GM12873 (cell line): Measurements from ENCODE around the gene SPEG.

ENCODE experiments used
- CTCF ChIP-seq: IDR thresholded peaks from 2 replicates; pipeline ENCODE4 v1.5.1; 2012; ENCODE audit warnings: low read depth, mild to moderate bottlenecking, moderate library complexity, low read length, control low read depth; ENCODE audit not compliant: insufficient read depth; ENCODE audit errors: missing control alignments

SPEG gene

DNA sequence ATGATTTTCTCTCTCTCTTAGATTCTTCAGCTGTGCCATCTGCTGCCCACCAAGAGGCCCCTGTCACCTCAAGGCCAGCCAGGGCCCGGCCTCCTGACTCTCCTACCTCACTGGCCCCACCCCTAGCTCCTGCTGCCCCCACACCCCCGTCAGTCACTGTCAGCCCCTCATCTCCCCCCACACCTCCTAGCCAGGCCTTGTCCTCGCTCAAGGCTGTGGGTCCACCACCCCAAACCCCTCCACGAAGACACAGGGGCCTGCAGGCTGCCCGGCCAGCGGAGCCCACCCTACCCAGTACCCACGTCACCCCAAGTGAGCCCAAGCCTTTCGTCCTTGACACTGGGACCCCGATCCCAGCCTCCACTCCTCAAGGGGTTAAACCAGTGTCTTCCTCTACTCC, 54.7 kb downstream of the SPEG start:
- no peak for TF ChIP-seq CTCF

DNA sequence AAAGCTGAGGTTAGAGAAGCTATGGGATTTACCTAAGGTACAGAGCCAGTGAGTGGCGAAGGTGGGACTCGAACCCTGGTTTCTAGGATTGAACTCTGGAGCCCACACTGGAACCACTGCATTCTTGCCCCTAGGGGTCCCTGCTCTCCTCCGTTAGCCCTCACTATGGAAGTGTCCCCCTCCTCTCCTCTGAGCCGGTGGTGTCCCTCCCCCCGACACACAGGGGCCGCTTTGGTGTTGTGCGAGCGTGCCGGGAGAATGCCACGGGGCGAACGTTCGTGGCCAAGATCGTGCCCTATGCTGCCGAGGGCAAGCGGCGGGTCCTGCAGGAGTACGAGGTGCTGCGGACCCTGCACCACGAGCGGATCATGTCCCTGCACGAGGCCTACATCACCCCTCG, 55.5 kb downstream of the SPEG start:
- no peak for TF ChIP-seq CTCF

DNA sequence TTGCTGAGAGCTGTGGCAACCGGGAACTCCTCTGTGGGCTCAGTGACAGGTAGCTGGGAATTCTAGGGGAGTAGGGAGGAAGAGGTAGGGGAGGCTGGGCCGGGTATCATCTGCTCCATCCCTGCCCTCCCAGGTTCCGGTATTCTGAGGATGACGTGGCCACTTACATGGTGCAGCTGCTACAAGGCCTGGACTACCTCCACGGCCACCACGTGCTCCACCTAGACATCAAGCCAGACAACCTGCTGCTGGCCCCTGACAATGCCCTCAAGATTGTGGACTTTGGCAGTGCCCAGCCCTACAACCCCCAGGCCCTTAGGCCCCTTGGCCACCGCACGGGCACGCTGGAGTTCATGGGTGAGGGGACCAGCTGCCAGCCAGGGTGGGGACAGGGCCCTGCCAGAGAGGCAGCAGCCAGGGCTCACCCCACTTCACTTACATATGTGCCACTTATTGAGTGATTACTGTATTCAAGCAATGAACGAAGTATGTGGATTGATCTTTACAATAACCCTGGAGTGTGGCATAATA, 56.0 kb downstream of the SPEG start:
- no peak for TF ChIP-seq CTCF

GRCh38 chr2:219491278-219491963, 56.8 kb downstream of the SPEG start:
- TF ChIP-seq CTCF: no peak

DNA sequence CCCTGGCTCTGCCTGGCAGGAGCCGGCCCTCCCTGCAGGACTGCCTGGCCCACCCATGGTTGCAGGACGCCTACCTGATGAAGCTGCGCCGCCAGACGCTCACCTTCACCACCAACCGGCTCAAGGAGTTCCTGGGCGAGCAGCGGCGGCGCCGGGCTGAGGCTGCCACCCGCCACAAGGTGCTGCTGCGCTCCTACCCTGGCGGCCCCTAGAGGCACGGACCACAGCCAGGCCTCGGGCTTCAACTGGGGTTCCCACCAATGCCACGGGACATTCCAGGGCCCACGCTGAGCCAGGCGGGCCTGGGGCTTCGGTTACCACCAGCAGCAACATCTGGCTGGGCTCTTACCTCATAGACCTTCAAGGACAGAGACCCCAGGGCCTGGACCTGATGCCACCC, 57.9 kb downstream of the SPEG start:
- TF ChIP-seq CTCF: no peak

DNA sequence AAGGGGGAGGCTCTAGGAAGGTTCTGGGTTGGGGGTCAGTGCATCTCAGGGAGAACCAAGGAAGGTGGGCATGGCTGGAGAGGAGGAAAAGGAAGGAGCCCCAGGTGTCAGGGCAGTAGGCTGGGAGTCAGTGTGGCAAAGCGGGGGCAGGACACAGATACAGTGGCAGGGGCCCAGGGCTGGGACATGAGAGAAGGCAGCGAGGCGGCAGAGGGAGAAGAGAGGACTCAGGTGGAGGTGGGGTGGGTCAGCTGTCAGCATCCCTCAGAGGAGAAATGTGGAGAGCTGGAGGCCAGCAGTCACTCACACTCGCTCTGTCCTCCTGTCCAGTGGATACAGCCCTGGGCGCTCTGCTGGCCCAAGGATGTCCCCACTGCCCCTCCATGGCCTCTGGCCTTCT, 58.4 kb downstream of the SPEG start:
- no peak for TF ChIP-seq CTCF

DNA sequence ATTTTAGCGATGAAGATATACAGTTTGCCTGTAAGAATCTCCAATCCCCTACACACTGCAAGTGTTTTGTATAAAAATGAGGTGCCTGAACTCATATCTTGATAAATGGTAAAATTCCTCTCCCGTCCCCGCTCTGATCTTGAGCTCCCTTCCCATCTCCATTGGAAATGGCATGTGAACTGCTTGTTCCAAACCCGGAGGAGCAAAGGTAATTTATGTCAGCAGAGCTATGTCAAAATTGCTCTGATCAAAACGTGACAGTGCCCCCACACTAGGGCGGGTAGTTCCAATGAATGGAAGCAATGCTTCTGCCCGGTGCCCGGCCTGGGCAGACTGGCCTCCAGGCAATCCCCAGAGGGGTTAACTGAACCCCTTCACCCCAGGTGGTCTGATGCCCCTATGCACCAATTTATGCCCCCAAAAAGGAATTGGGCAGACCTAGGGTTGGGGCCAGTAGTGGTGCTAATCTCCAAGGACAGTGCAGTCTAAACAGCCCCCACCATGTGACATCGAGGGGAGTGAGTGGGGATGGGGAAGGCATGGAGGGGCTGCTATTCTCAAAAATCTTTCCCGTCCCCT, 60.4 kb downstream of the SPEG start:
- TF ChIP-seq CTCF: no peak
